ENCODE measurements around the gene SERPING1.

DNA sequence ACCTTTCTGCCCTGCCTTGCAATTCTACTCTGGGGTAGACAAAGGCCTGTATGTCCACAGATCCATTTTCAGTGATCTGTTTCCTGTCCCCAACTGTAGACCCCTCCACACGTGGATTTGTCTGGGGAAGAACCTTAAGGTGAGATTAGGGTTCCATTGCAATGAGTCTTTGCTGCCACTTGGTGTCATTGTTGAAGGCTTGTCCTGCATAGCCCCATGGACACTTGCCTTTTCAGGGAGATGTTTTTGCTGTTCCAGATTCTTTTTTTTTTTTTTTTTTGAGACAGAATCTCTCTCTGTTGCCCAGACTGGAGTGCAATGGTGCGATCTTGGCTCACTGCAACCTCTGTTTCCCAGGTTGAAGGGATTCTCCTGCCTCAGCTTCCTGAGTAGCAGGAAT, 21.8 kb downstream of the SERPING1 start:
- TF ChIP-seq EZH2 (IDR thresholded peaks at IDR 0.05; ENCODE audit: borderline replicate concordance, insufficient read depth, low read depth, low read length, poor library complexity, severe bottlenecking), result no peak
- TF ChIP-seq, protein P1, sequence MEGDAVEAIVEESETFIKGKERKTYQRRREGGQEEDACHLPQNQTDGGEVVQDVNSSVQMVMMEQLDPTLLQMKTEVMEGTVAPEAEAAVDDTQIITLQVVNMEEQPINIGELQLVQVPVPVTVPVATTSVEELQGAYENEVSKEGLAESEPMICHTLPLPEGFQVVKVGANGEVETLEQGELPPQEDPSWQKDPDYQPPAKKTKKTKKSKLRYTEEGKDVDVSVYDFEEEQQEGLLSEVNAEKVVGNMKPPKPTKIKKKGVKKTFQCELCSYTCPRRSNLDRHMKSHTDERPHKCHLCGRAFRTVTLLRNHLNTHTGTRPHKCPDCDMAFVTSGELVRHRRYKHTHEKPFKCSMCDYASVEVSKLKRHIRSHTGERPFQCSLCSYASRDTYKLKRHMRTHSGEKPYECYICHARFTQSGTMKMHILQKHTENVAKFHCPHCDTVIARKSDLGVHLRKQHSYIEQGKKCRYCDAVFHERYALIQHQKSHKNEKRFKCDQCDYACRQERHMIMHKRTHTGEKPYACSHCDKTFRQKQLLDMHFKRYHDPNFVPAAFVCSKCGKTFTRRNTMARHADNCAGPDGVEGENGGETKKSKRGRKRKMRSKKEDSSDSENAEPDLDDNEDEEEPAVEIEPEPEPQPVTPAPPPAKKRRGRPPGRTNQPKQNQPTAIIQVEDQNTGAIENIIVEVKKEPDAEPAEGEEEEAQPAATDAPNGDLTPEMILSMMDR (IDR thresholded peaks at IDR 0.05), result no peak
